NCI-H1930 (cell line): ENCODE data around the gene EEF1E1.

ENCODE experiments used
- DNase-seq, 2 experiments: peaks; one replicate each; lab custom pipeline; 2025; lab: John Stamatoyannopoulos, UW

EEF1E1 gene

DNA sequence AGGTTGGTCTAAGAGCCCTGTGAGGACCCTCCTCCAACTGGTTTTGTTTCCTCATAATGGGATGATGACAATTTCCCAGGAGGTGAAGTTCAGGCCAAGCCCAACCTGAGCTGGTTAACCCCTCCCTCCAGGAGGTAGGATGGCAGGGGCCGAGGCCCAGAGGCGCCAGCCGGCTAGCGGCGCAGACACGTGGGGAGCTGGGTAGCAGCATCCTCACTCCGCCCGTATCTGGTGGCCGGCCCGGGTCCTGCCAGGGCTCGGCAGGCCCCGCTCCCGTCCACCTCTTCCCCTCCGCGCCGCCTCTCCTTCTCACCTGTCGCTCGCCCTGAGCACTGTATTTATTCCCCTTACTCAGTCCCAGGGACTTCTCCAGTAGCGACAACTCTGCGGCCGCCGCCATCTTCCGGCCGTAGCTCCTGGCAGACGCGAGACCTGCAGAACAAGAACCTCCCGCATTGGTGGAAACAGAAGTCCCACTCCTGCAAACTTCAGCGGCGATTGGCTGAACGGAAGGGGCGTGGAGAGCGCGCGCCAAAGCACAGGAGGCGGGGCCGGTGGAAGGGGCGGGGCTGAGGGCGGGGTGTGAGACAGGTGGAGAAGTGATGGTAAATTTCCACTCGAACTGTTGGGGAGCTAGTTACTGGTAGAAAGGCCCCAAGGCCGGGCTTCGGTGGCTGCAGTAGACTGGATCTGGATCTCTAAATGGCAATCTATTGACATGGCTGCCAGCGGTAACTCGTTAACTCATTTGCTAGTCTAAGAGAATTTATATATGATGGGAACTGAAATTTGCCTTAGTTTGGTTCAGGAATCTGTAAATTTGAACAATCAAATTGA lies at the start of gene EEF1E1:
TSS of gene EEF1E1 (minus strand) at position 427 of the 837 bp plus-strand sequence. CDS start at position 400, 27 bp downstream.
- DNase-seq = peak; percentile 88 to 94

DNA sequence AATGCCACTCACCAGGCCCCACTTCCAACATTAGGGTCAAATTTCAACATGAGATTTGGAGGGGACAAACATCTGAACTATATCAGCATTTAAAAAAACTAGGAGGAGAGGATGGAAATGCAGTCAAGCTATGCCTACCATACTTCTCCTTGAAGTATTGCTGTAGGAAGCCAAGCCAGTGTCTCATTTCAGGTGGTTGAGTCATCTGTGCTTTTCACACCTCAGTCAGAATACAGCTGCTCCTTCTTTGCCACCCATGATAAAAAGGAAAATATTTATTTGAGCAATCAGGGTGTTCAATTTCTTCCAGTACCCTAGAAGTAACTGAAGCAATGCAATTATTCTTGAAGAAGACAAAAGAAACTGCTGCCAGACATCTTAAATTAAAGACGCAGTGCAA lies 47.0 kb upstream of the EEF1E1 start:
- DNase-seq = no peak

GRCh38 chr6:8143945-8144344 lies 41.6 kb upstream of the EEF1E1 start:
- DNase-seq = no peak

- DNase-seq = no peak
These were observed 37.1 kb upstream of the EEF1E1 start for GRCh38 chr6:8139451-8139850.

DNA sequence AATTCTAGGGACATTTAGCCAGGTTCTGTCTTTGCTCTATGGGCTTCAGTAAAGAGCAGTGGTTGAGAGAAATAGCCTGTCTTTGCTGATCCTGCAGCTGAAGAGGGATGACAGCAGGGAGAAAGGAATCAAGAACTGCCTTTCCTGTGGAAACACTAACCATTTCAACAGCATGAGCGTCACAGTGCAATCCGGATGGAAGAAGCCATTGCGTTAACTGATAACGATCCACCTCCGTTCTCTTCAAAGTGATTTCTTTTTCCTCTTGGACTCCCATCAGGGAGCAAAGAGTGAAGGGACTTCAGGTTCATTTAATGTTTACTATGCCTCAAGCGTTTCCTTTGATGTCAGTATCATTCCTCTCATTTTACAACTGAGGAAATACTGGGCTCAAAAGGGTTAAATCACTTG lies 35.2 kb upstream of the EEF1E1 start:
- DNase-seq = no peak

- no peak for DNase-seq
These were observed 32.9 kb upstream of the EEF1E1 start for GRCh38 chr6:8135276-8135675.

DNA sequence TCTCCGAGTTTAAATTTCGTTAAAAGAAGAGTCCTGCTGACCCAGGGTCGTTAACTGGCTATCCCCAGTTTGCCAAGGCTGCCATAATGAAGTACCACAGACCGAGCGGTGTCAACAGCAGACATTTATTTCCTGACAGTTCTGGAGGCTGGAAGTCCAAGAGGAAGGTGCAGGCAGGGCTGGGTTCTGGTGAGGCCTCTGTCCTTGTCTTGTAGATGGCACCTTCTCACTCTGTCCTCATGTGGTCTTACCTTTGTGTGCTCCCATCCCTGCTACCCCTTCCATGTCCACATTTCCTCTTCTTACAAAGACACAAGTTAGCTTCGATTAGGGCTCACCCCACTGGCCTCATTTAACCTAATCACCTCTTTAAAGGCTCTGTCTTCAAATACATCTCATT lies 29.8 kb upstream of the EEF1E1 start:
- DNase-seq = no peak

- DNase-seq = peak; percentile 25 to 40
These were observed 29.0 kb upstream of the EEF1E1 start for GRCh38 chr6:8131265-8131897.

GRCh38 chr6:8130399-8130798 lies 28.1 kb upstream of the EEF1E1 start:
- no peak for DNase-seq

DNA sequence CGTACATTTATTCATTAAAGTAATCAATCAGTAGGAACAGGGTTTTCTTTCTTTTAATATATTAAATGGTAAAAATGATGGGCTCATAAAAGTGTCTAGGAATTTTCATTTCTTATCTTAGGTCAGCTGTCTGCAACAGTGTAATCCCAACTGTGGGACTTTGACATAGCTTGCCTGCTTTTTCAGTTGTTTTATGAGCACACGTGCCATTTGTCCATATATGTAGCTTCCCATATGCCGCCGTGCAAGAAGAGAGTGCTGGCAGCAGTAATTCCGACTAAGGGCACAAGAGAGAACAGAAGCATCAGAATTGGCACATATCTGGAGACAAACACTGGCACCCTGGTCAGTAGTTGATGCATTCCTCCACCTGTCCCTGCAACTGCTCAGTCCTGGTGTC lies 20.9 kb upstream of the EEF1E1 start:
- no peak for DNase-seq

DNA sequence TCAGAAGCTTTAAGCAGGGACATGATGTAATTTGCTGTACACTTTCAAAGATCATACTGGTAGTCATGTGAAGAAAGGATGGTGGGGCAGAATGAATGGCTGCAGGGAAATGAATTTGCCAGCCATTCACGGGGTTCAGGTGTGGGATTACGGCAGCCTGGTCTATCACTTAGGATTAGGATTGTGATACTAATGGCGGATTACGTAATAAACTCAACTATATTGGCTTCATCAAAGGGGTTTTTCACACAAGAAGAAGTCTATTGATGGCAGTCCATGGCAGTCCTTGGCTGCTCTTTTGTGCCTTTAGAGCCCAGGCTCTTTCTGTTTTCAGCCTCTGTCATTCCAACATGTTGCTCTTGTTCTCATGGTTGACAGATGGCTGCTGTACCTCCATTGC lies 12.6 kb upstream of the EEF1E1 start:
- DNase-seq = no peak

GRCh38 chr6:8113131-8113654 lies 10.8 kb upstream of the EEF1E1 start:
- DNase-seq = no peak

DNA sequence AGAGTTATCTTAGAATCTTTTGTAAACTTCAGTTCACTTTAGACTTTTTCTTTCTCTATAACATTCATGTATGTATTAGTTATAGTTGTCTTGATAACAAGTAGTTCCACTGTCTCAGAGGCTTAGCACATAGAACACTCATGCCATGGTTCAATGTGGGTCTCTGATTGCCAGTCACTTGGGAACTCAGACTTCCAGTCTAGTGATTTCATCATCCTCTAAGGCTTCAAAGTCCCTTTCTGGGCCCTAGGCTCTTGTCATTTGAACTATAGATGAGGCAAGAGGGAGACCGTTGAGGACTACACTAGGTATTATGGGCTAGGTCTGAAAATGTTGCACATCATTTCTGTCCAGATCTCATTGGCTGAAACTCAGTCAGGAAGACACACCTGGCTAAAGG lies 8.4 kb upstream of the EEF1E1 start:
- DNase-seq = no peak

- no peak for DNase-seq
These were observed 7.9 kb upstream of the EEF1E1 start for GRCh38 chr6:8110117-8110721.

GRCh38 chr6:8108759-8109539 lies 6.6 kb upstream of the EEF1E1 start:
- no peak for DNase-seq

- no peak for DNase-seq
These were observed 5.8 kb upstream of the EEF1E1 start for GRCh38 chr6:8108031-8108660.

GRCh38 chr6:8105791-8106190 lies 3.4 kb upstream of the EEF1E1 start:
- no peak for DNase-seq

- no peak for DNase-seq
These were observed 1.4 kb upstream of the EEF1E1 start for GRCh38 chr6:8103726-8104125.

GRCh38 chr6:8100159-8100854 lies 2.0 kb downstream of the EEF1E1 start:
- no peak for DNase-seq

DNA sequence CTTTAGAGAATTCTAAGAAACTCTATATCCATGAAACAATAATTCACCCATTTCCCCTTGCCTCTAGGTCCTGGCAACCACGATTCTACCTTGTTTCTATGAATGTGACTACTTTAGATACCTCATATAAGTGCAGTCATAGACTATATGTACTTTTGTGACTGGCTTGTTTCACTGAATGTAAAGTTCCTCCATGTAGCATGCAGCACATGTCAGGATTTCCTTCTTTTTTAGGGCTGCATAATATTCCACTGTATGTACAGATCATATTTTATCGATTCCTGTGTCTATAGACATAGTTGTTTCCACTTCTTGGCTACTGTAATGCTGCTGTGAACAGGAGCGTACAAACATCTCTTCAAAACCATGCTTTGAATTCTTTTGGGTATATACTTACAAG lies 11.7 kb downstream of the EEF1E1 start:
- DNase-seq = no peak

DNA sequence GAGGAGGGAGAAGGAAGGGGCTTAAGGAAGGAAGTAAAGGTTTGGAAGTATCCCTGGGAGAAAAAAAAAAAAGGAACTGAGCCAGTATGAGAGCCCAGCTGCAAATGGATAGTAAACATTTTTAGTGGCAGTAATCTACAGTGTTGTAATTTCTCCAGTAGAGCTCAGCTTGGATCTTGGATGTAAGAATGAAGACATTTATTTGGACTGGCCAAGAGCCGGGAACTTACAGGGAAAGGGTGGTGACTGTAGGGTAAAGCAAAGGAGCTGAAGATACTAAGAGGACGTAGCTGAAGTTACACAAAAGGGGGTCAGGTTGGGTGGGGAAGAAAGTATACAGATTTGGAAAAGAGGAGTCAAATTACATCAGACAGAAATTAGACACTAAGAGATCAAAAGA lies 13.5 kb downstream of the EEF1E1 start:
- no peak for DNase-seq
